HG03103 (cell line): Measurements from ENCODE around the gene CDK14.

ENCODE experiments used
- ATAC-seq: cut with Tn5 transposase; IDR thresholded peaks from one replicate; pipeline ENCODE4 v1.9.1; 2021; ENCODE audit warnings: low read depth; ENCODE audit not compliant: unreplicated experiment

The CDK14 gene

GRCh38 chr7:91126762-91127161 is 530.6 kb downstream of the CDK14 start:
- ATAC-seq: no peak

- no peak for ATAC-seq
These were observed 531.2 kb downstream of the CDK14 start for GRCh38 chr7:91127325-91127724.

GRCh38 chr7:91127959-91128358 is 531.8 kb downstream of the CDK14 start:
- no peak for ATAC-seq

- ATAC-seq: no peak
These were observed 532.7 kb downstream of the CDK14 start for GRCh38 chr7:91128683-91129348.

GRCh38 chr7:91135300-91135699 is 539.2 kb downstream of the CDK14 start:
- no peak for ATAC-seq

GRCh38 chr7:91135703-91136430 is 539.7 kb downstream of the CDK14 start:
- no peak for ATAC-seq

GRCh38 chr7:91137153-91137787 is 541.1 kb downstream of the CDK14 start:
- ATAC-seq: no peak

GRCh38 chr7:91137788-91138368 is 541.8 kb downstream of the CDK14 start:
- no peak for ATAC-seq

GRCh38 chr7:91140286-91140685 is 544.2 kb downstream of the CDK14 start:
- ATAC-seq: no peak

GRCh38 chr7:91140982-91141381 is 544.9 kb downstream of the CDK14 start:
- ATAC-seq: no peak

- ATAC-seq: no peak
These were observed 546.6 kb downstream of the CDK14 start for GRCh38 chr7:91142743-91143142.

GRCh38 chr7:91149341-91150246 is 553.5 kb downstream of the CDK14 start:
- ATAC-seq: no peak

GRCh38 chr7:91151916-91152315 is 555.8 kb downstream of the CDK14 start:
- no peak for ATAC-seq

- ATAC-seq: no peak
These were observed 560.4 kb downstream of the CDK14 start for GRCh38 chr7:91156316-91157185.

GRCh38 chr7:91157579-91158320 is 561.6 kb downstream of the CDK14 start:
- ATAC-seq: no peak

- no peak for ATAC-seq
These were observed 566.3 kb downstream of the CDK14 start for GRCh38 chr7:91162436-91162835.

- no peak for ATAC-seq
These were observed 568.4 kb downstream of the CDK14 start for GRCh38 chr7:91164506-91164905.

- ATAC-seq: peak; percentile 83
These were observed 569.1 kb downstream of the CDK14 start for GRCh38 chr7:91165006-91165845.
